ENCODE data around the gene RPL29. TPM values are rescaled to one million over a fixed set of nuclear protein-coding genes. Genes with fewer than 3 reads are reported as not detected.

The RPL29 gene
- total RNA-seq, 2 experiments from 2014 or later, result 1,927 to 1,957 TPM

DNA sequence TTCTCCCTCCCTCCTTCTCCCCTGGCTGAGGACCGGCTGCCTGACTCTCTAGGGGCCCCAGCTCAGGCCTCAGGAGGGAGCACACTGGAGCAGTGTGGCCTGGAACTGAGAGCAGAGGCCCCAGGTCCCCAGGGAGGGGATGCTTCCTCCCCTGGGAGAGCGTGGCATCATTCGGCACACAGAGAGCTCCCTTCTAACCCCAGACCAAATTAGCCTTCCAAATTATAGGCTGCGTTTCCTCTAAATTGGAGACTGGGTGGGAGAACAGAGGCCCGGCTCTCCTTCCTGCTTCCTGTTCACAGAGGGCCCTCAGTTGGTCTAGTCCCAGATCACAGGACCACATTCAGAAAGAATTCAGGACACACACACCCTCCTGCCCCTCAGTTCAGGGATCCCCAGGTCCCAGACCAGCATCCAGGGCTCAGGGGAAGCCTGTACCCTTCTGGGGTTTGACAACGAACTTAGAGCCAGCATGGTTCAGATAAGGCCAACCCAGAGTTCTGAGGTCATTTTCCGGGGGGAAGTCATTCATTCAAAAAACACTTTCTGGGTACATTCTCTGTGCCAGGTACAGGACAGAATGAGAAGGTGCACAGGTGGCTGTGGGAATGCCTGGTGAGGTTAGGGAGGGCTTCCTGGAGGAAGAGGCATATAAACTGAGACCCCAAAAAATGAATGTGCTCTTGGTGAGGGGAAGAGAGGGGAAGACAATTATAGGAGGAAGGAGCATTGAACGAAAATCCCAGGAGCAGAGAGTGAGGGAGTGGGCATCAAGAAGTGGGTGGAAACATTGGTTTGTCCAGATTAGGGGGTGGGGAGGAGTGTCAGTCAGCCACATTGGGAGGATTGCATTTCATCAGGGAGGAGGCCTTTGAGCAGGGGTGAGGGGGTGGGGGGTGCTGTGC is 28.4 kb upstream of the RPL29 start:
- CTCF ChIA-PET, result interaction anchor here (0.8 kb wide), 1 partner anchor 12 kb away, joined by 3 read pairs; no protein-coding TSS in a partner anchor
- Mint-ChIP-seq H3K36me3 (ENCODE audit: low read depth) (no peaks in the 10 kb centered on the region), H3K4me3 (no peak overlapping the region), H3K9me3 (no peaks in the 10 kb centered on the region), H3K27ac (no peak overlapping the region), H3K4me1 (ENCODE audit: low read depth) (no peaks in the 10 kb centered on the region), H3K27me3 (ENCODE audit: low read depth) (no peaks in the 10 kb centered on the region)
- intact Hi-C loops (cut with micrococcal nuclease), result no loop called here
- DNase-seq, result no peak

GRCh38 chr3:52023101-52023770 is 27.5 kb upstream of the RPL29 start:
- Mint-ChIP-seq H3K4me3 (no peak overlapping the region), H3K4me1 (ENCODE audit: low read depth) (no peaks in the 10 kb centered on the region), H3K36me3 (ENCODE audit: low read depth) (no peaks in the 10 kb centered on the region), H3K27me3 (ENCODE audit: low read depth) (no peaks in the 10 kb centered on the region), H3K9me3 (no peaks in the 10 kb centered on the region), H3K27ac (no peak overlapping the region)
- intact Hi-C loops (cut with micrococcal nuclease), result no loop called here
- CTCF ChIA-PET, result interaction anchor here (0.8 to 3.7 kb wide), 2 partner anchors 12 to 22 kb away, joined by 3 to 9 read pairs; no protein-coding TSS in a partner anchor
- DNase-seq, result no peak

DNA sequence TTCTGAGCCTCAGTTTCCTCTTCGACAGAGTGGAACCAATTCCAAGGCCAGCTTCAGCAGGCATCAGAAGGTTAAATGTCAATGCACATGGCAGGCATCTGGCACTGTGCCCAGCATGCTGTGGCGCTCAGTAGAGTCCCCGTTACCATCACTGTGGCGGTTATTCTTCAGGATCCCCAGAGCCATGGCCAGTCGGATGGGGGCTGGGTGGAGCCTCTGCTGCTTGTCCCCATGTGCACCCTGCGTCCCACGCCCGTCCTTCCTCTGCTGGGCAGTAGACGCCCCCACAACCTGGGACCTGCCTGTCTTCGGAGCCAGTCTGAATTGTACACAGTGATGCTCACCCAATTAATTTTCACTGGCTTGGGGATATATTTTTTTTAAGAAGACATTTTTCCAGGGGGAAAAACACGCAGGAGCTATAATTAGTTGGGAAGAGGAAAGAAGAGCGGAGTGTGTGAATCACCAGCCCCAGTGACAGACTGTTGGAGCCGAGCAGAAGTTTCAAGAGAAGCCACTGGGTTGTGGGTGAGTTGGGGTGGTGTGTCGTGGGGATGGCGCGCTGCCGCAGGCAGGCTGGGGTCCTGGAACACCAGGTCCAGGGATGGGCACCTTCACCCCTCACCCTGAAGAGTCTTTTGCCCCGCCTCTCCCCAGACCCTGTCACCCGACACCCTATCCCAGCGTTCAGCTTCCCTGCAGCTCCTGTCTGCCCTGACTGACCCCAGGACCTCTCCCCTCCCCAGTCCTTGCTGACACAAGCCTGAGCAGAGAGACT is 26.8 kb upstream of the RPL29 start:
- intact Hi-C loops (cut with micrococcal nuclease), result no loop called here
- CTCF ChIA-PET, result interaction anchor here (3.7 kb wide), 1 partner anchor 21 kb away, joined by 9 read pairs; no protein-coding TSS in a partner anchor
- Mint-ChIP-seq H3K36me3 (ENCODE audit: low read depth) (no peaks in the 10 kb centered on the region), H3K27me3 (ENCODE audit: low read depth) (no peaks in the 10 kb centered on the region), H3K9me3 (no peaks in the 10 kb centered on the region), H3K4me1 (ENCODE audit: low read depth) (no peaks in the 10 kb centered on the region), H3K4me3 (no peak overlapping the region), H3K27ac (no peak overlapping the region)
- DNase-seq, result no peak

DNA sequence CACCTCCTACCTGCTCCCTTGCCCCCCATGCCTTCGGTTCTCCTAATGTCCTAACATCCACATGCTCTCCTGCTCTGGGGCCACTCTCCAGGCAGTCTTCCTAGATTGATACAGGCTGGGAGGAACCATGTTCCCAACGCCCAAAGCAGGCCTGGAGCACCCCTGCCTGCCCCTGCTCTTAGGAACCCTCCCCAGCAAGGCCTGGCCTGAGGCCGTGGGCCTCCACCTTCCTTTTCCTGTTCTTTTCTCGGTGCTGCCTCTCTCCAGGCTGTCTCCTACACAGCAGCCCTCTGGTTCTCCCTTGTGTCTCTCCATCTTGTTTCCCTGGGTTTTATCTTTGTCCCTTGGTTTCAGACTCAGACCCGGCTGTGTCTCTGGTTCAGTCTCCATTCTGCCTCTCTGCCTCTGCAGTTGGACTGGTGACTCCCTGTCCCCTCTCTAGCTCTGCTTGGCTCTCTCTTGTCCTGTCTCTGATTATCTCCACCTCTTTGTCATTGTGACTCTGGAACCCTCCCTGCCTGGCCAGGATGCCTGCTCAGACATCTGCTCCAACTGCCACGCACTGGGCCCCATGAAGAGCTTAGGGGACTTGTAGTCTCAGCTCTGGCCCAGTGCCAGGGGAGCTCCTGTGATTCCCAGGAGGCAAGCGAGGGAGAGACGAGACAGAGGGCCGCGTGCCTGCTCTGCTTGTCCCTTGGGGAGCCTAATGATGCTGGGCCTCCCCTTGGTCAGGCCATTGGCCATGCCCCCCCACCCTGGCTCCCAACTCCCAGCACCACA is 26.0 kb upstream of the RPL29 start:
- intact Hi-C loops (cut with micrococcal nuclease), result no loop called here
- no peak for DNase-seq
- CTCF ChIA-PET, result interaction anchor here (3.7 kb wide), 1 partner anchor 20 kb away, joined by 9 read pairs; no protein-coding TSS in a partner anchor
- Mint-ChIP-seq H3K27ac (no peak overlapping the region), H3K4me1 (ENCODE audit: low read depth) (no peaks in the 10 kb centered on the region), H3K27me3 (ENCODE audit: low read depth) (no peaks in the 10 kb centered on the region), H3K9me3 (no peaks in the 10 kb centered on the region), H3K4me3 (no peak overlapping the region), H3K36me3 (ENCODE audit: low read depth) (no peaks in the 10 kb centered on the region)

- H3K4me3 Mint-ChIP-seq, result no peak overlapping the region
- H3K27ac Mint-ChIP-seq, result no peak overlapping the region
- H3K9me3 Mint-ChIP-seq, result no peaks in the 10 kb centered on the region
- no peaks in the 10 kb centered on the region for H3K27me3 Mint-ChIP-seq (ENCODE audit: low read depth)
- intact Hi-C loops (cut with micrococcal nuclease), result no loop called here
- no peak for DNase-seq
- CTCF ChIA-PET, result interaction anchor here (3.7 kb wide), 1 partner anchor 19 kb away, joined by 9 read pairs; no protein-coding TSS in a partner anchor
- H3K4me1 Mint-ChIP-seq (ENCODE audit: low read depth), result no peaks in the 10 kb centered on the region
- no peaks in the 10 kb centered on the region for H3K36me3 Mint-ChIP-seq (ENCODE audit: low read depth)
Observed at GRCh38 chr3:52020796-52021195, 25.1 kb upstream of the RPL29 start.

DNA sequence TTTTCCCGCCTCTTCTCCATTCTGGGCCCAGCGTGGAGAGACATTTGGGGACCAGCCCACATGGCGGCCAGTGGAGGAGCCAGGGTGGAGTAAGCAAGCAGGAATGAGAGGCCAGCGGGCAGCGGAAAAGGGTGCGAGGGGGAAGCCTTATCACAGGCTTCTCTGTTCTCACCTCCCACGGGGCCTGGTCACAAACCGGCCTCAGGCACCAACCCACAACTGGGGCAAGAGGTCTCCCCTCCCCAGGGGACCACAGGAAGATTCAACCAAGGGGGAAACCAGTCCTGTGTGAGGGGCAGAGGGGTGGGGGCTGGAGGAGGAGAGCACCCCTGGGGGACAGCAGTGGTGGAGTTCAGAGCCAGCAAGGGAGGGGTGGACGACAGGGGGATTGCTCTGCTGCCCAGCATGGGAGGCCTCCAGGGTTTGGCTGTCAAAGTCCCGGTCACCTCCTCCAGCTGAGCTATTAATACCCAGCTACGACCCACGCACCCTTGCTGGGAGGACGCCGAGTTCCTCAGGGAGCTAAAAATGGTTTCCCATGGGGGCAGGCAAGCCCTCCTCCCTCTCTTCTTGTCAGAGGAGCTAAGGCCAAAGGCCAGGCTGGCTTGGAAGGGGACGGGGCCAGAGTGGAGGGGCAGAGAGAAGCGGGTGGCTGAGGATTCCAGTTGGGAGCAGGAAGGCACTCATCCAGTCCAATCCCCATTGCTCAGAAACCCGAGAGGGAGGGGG is 23.8 kb upstream of the RPL29 start:
- H3K27ac Mint-ChIP-seq, result no peak overlapping the region
- H3K9me3 Mint-ChIP-seq, result no peaks in the 10 kb centered on the region
- CTCF ChIA-PET, result interaction anchor here (3.7 kb wide), 1 partner anchor 18 kb away, joined by 9 read pairs; no protein-coding TSS in a partner anchor
- H3K27me3 Mint-ChIP-seq (ENCODE audit: low read depth), result no peaks in the 10 kb centered on the region
- intact Hi-C loops (cut with micrococcal nuclease), result no loop called here
- no peaks in the 10 kb centered on the region for H3K36me3 Mint-ChIP-seq (ENCODE audit: low read depth)
- no peak overlapping the region for H3K4me3 Mint-ChIP-seq
- H3K4me1 Mint-ChIP-seq (ENCODE audit: low read depth), result no peaks in the 10 kb centered on the region
- no peak for DNase-seq

GRCh38 chr3:52018319-52019000 is 22.8 kb upstream of the RPL29 start:
- no peak for DNase-seq
- Mint-ChIP-seq H3K4me3 (no peak overlapping the region), H3K9me3 (no peaks in the 10 kb centered on the region), H3K4me1 (ENCODE audit: low read depth) (no peaks in the 10 kb centered on the region), H3K36me3 (ENCODE audit: low read depth) (no peaks in the 10 kb centered on the region), H3K27ac (no peak overlapping the region), H3K27me3 (ENCODE audit: low read depth) (no peaks in the 10 kb centered on the region)
- CTCF ChIA-PET, result interaction anchor here (0.8 kb wide), 1 partner anchor 321 kb away, joined by 3 read pairs; no protein-coding TSS in a partner anchor
- intact Hi-C loops (cut with micrococcal nuclease), result no loop called here

DNA sequence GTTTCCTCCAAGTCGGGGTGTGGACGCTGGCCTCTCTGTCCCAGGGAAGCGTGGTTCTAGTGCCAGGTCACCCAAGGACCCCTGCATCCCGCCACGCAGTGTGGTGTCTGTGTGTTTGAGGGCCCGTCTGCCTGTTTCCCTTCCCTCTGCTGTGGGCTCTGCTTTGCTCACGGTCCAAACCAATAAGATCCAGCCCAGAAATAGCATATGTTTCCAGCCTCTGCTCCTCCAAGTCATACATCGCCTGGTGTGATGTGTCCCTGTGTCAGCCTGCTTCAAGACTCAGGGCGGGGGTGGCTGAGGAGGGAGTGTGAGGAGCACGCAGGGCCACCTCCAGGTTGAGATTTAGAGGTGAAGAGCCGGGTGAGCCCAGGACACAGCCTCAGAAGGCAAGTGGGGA is 21.9 kb upstream of the RPL29 start:
- no peaks in the 10 kb centered on the region for H3K36me3 Mint-ChIP-seq (ENCODE audit: low read depth)
- CTCF ChIA-PET, result no interaction called here
- intact Hi-C loops (cut with micrococcal nuclease), result no loop called here
- H3K4me3 Mint-ChIP-seq, result no peak overlapping the region
- no peaks in the 10 kb centered on the region for H3K9me3 Mint-ChIP-seq
- no peaks in the 10 kb centered on the region for H3K4me1 Mint-ChIP-seq (ENCODE audit: low read depth)
- no peaks in the 10 kb centered on the region for H3K27me3 Mint-ChIP-seq (ENCODE audit: low read depth)
- H3K27ac Mint-ChIP-seq, result no peak overlapping the region
- no peak for DNase-seq

GRCh38 chr3:52015438-52016228 is 19.9 kb upstream of the RPL29 start:
- no peak for DNase-seq
- intact Hi-C loops (cut with micrococcal nuclease), result no loop called here
- Mint-ChIP-seq H3K36me3 (ENCODE audit: low read depth) (no peaks in the 10 kb centered on the region), H3K9me3 (no peaks in the 10 kb centered on the region), H3K4me3 (no peak overlapping the region), H3K4me1 (ENCODE audit: low read depth) (no peaks in the 10 kb centered on the region), H3K27me3 (ENCODE audit: low read depth) (no peaks in the 10 kb centered on the region), H3K27ac (no peak overlapping the region)
- CTCF ChIA-PET, result interaction anchor here (0.6 to 0.7 kb wide), 2 partner anchors 120 to 445 kb away, joined by 3 read pairs; no protein-coding TSS in a partner anchor

DNA sequence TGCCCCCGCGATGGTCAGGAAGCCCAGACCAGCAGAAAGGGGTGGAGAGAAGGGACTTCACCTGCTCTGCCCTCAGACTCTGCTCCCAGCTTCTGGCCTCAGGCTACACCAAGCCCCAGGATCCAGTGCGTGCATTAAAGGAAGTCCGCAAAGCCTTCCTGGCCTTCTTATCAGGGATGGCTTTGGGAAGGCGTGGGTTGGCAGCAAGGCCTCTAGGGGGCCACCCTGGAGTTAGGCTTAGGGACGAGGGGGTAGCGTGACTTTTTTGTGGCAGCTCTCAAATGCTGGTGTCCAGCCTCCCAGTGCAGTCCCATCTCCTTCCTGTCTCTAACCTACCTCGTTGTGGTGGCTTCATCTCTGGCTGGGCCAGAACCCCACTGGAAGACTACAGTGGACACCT is 18.9 kb upstream of the RPL29 start:
- no peak for DNase-seq
- intact Hi-C loops (cut with micrococcal nuclease), result no loop called here
- Mint-ChIP-seq H3K4me3 (no peak overlapping the region), H3K27ac (no peak overlapping the region), H3K4me1 (ENCODE audit: low read depth) (no peaks in the 10 kb centered on the region), H3K9me3 (no peaks in the 10 kb centered on the region), H3K27me3 (ENCODE audit: low read depth) (no peaks in the 10 kb centered on the region), H3K36me3 (ENCODE audit: low read depth) (no peaks in the 10 kb centered on the region)
- CTCF ChIA-PET, result no interaction called here

Measured in activated naive CD4-positive, alpha-beta T cell treated with anti-CD3 and anti-CD28 coated beads for 36 hours (primary cell).